GM19099 (cell line): ENCODE results near the gene RPL4.

Experiments
- POLR2A ChIP-seq: IDR thresholded peaks from 3 replicates; pipeline ENCODE4 v1.6.1; 2011; ENCODE audit warnings: low read depth; ENCODE audit not compliant: insufficient read length; ENCODE audit errors: extremely low read depth

Gene RPL4

GRCh38 chr15:66504563-66505429 lies at the start of gene RPL4, which contains the start of gene ZWILCH:
RPL4 (minus strand) TSS chr15:66504855; CDS start chr15:66504790, 65 bp downstream.
ZWILCH (plus strand) TSS chr15:66505326; CDS start chr15:66505339, 13 bp downstream.
- peak; percentile 97 for TF ChIP-seq POLR2A

GRCh38 chr15:66545255-66545654 lies 40.6 kb upstream of the RPL4 start:
- no peak for TF ChIP-seq POLR2A

GRCh38 chr15:66542896-66543295 lies 38.2 kb upstream of the RPL4 start:
- no peak for TF ChIP-seq POLR2A

- no peak for TF ChIP-seq POLR2A
Observed at GRCh38 chr15:66535056-66535455, 30.4 kb upstream of the RPL4 start.

DNA sequence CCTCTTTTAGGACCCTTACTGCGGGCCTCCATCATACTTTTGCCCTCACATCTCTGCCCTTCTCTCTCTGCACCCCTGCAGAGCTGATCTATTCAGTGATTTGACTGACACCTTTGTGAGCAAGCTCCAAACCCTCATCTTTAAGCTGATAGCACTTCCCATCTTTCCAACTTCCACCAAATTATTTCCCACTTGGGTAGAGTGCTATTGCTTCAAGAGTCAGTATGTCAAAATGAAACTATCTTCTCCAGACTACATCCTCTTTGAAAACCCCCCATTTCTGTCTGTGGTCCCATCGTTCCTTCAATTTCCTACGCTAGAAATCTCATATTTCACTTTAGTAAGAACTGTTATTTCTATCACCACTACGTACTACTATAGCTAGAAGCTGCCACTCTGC lies 20.2 kb upstream of the RPL4 start:
- TF ChIP-seq POLR2A: no peak

- no peak for TF ChIP-seq POLR2A
Observed at GRCh38 chr15:66523926-66524325, 19.3 kb upstream of the RPL4 start.

- no peak for TF ChIP-seq POLR2A
Observed at GRCh38 chr15:66515901-66516322, 11.3 kb upstream of the RPL4 start.

GRCh38 chr15:66514586-66514985 lies 9.9 kb upstream of the RPL4 start:
- no peak for TF ChIP-seq POLR2A

DNA sequence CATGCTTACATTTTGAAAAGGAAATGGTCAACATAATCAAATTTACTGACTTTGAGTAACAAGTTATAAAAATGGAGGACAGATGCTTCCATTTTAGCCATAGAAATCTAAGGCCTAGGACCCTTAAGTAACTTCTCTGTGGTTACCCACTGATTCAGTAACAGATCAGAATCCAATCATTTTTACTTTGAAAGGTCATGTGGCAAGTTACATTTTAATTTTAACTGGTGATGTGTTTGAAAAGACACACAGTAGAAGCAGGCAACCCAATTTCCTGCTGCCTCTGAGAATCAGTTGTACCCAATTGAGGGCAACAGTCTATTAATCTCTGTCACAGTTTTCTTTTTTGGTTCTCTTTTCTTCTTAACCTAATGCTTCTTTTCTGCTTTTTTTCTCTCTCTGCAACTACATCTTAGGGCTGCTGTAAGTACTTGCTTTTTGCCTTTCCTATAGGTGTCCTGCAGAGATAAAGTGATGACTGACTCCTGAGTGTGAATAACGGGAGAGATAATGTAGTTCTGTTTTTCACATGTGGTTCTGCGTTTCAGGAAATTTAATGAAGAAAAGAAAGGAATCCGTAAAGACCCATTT lies 3.7 kb upstream of the RPL4 start:
- TF ChIP-seq POLR2A: peak; percentile 27

DNA sequence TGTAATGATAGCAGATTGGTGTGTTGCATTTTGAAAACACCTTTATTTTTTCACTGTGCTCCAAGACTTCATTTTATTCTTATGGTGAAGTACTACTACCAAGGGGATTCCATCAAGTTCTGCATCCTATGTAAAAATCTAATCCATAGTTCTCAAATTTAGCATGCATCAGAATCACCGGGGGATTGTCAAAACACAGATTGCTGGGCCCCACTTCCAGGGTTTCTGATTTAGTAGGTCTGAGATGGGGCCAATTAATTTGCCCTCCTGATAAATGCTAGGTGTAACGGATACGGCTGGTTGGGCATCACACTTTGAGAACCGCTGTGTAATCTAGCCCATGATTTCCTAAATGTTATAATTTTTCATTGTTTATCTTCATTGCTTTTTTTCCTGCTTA lies 1.2 kb upstream of the RPL4 start:
- TF ChIP-seq POLR2A: no peak

GRCh38 chr15:66505430-66505811 lies 766 bp upstream of the RPL4 start:
- TF ChIP-seq POLR2A: no peak

GRCh38 chr15:66503780-66504562 lies 684 bp downstream of the RPL4 start:
- TF ChIP-seq POLR2A: no peak

GRCh38 chr15:66502491-66502890 lies 2.2 kb downstream of the RPL4 start:
- TF ChIP-seq POLR2A: no peak

- TF ChIP-seq POLR2A: no peak
Observed at GRCh38 chr15:66498501-66499386, 5.9 kb downstream of the RPL4 start.

DNA sequence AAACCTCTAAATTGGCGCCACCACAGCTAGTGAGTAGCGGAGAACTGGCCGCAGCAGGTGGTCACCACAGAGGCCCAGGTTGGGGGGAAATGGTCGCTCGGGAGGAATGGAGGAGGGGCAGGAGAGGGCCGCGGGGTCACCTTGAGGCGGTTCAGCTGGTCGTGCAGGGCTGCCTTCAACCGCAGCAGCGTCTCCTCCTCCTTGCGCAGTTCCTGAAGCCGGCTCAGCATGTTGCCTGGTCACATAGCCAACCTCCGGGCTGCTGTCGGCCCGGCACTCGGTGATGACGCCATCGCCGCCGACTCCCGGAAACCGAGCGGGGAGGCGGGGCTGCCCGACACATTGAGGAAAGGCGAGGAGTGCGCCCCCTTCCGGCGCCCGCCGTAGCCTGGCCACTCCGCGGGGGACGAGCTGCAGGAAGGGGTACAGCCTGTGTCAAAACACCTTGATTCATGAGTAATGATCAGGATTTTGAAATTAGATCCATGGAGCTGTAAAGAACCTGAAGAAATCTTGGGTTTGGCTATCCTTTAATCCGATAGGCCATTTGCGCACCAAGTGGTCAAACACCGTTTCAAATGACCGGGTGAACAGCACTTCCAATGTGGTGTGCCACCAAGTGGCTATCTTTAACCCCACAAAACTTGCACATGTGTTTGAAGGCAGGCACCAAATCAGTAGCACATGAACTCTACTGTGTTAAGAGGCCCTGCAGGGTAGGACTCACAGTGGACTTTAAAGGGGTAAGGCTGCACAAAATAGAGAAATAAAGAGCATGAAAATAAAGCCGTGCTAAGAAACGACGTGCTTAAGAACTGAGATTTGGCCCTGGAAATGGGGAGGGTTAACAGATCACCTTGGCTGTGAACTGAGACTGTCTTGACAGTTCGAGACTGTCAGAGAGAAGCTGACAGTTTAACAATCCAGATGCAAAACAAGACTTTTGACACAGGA lies 6.9 kb downstream of the RPL4 start, which contains the start of gene SNAPC5:
TSS of gene SNAPC5 (minus strand) at position 261 of the 954 bp plus-strand sequence. CDS start at position 230, 31 bp downstream.
- peak; percentile 81 for TF ChIP-seq POLR2A
